Measurements from ENCODE around the gene TOMM34. TPM values are rescaled to one million over a fixed set of nuclear protein-coding genes. Genes with fewer than 3 reads are reported as not detected.

Gene TOMM34
- total RNA-seq, 1 donor from 2014 or later = 40.1 TPM

- no peaks in the 10 kb centered on the region for H3K9me3 Mint-ChIP-seq (ENCODE audit: low read depth)
- no peak for TF ChIP-seq CTCF (IDR thresholded peaks at IDR 0.05; ENCODE audit: unreplicated experiment)
- H3K36me3 Mint-ChIP-seq (ENCODE audit: insufficient read depth) = no peaks in the 10 kb centered on the region
- H3K4me1 Mint-ChIP-seq (ENCODE audit: low read depth) = peaks cover 39% of the 10 kb centered on the region
- H3K27ac Mint-ChIP-seq = no peak overlapping the region
- DNase-seq (ENCODE audit: low spot score, unreplicated experiment) = no peak
- no peaks in the 10 kb centered on the region for H3K27me3 Mint-ChIP-seq
- peak overlapping the region; percentile 1 for H3K4me3 Mint-ChIP-seq (ENCODE audit: low read depth)
Measured at GRCh38 chr20:44962483-44962882, 2.3 kb upstream of the TOMM34 start.

DNA sequence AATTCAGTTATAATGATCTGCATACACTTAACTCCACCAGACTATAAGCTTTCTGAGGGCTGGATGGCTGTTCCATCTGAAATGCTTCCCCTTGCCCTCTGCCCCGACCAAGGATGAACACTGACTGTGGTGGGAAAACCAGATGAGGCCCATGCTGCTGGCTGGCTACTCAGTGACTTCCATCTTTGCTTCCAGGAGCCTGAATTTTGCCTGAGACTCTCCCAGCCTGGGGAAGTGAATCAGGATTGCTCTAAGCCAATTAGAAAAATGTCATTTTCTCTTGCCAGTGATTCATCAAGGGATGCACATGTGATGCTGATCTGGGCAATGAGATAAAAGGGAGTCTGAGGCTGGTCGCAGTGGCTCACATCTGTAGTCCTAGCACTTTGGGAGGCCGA, 1.7 kb upstream of the TOMM34 start:
- no peaks in the 10 kb centered on the region for H3K9me3 Mint-ChIP-seq (ENCODE audit: low read depth)
- H3K4me3 Mint-ChIP-seq (ENCODE audit: low read depth) = peak overlapping the region; percentile 17
- H3K36me3 Mint-ChIP-seq (ENCODE audit: insufficient read depth) = no peaks in the 10 kb centered on the region
- H3K27ac Mint-ChIP-seq = no peak overlapping the region
- no peak for TF ChIP-seq CTCF (IDR thresholded peaks at IDR 0.05; ENCODE audit: unreplicated experiment)
- H3K27me3 Mint-ChIP-seq = no peaks in the 10 kb centered on the region
- peaks cover 34% of the 10 kb centered on the region for H3K4me1 Mint-ChIP-seq (ENCODE audit: low read depth)
- no peak for DNase-seq (ENCODE audit: low spot score, unreplicated experiment)

GRCh38 chr20:44961011-44961869, 1.0 kb upstream of the TOMM34 start:
- Mint-ChIP-seq H3K4me1 (ENCODE audit: low read depth) (peaks cover 31% of the 10 kb centered on the region), H3K9me3 (ENCODE audit: low read depth) (no peaks in the 10 kb centered on the region), H3K4me3 (ENCODE audit: low read depth) (peak overlapping the region; percentile 17), H3K27ac (no peak overlapping the region), H3K27me3 (no peaks in the 10 kb centered on the region), H3K36me3 (ENCODE audit: insufficient read depth) (no peaks in the 10 kb centered on the region)
- no peak for DNase-seq (ENCODE audit: low spot score, unreplicated experiment)
- TF ChIP-seq CTCF (IDR thresholded peaks at IDR 0.05; ENCODE audit: unreplicated experiment) = no peak

DNA sequence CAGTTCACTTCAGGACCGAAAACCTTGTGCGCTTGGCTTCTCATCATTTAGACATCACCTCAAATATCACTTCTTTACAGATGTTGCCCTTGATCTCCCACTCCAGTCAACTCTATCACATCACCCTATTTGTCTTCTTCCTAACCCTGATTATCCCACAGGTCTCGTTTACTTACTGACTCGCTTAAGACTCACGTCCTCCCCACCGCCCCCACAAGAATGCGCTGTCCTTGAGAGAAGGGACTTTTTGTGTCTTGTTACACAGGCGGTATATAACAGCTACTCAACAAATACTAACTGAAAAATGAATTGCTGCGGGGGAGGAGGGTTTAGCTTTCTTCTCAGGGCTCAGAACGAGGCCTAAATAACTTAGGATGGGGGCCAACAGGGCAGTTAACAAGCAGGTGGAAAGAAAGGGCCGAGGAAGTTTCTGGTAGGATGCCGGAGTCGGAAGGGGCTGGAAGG, 527 bp downstream of the TOMM34 start:
- Mint-ChIP-seq H3K4me1 (ENCODE audit: low read depth) (peaks cover 36% of the 10 kb centered on the region), H3K9me3 (ENCODE audit: low read depth) (no peaks in the 10 kb centered on the region), H3K27me3 (no peaks in the 10 kb centered on the region), H3K36me3 (ENCODE audit: insufficient read depth) (peaks cover 7% of the 10 kb centered on the region), H3K4me3 (ENCODE audit: low read depth) (peak overlapping the region; percentile 90), H3K27ac (peak overlapping the region; percentile 97)
- no peak for TF ChIP-seq CTCF (IDR thresholded peaks at IDR 0.05; ENCODE audit: unreplicated experiment)
- DNase-seq (ENCODE audit: low spot score, unreplicated experiment) = no peak

- Mint-ChIP-seq H3K36me3 (ENCODE audit: insufficient read depth) (peaks cover 7% of the 10 kb centered on the region), H3K4me3 (ENCODE audit: low read depth) (peak overlapping the region; percentile 90), H3K4me1 (ENCODE audit: low read depth) (peaks cover 38% of the 10 kb centered on the region), H3K27me3 (no peaks in the 10 kb centered on the region), H3K9me3 (ENCODE audit: low read depth) (no peaks in the 10 kb centered on the region), H3K27ac (peak overlapping the region; percentile 97)
- DNase-seq (ENCODE audit: low spot score, unreplicated experiment) = no peak
- no peak for TF ChIP-seq CTCF (IDR thresholded peaks at IDR 0.05; ENCODE audit: unreplicated experiment)
Measured at GRCh38 chr20:44959082-44959637, 1.0 kb downstream of the TOMM34 start.
